BLaER1 (cell line): ENCODE results near the gene FUS.

ENCODE experiments used
- H3K27ac ChIP-seq: shearing (Covaris generic); formaldehyde crosslinking; 2 replicates; pipeline ENCODE4 v1.8.1; 2022
- H3K27me3 ChIP-seq: shearing (Covaris generic); formaldehyde crosslinking; 2 replicates; pipeline ENCODE4 v1.8.1; 2022
- H3K36me3 ChIP-seq: shearing (Covaris generic); formaldehyde crosslinking; 2 replicates; pipeline ENCODE4 v1.8.1; 2022
- H3K4me1 ChIP-seq: shearing (Covaris generic); formaldehyde crosslinking; 2 replicates; pipeline ENCODE4 v1.8.1; 2022
- H3K4me2 ChIP-seq: shearing (Covaris generic); formaldehyde crosslinking; 2 replicates; pipeline ENCODE4 v1.8.1; 2022
- H3K4me3 ChIP-seq: shearing (Covaris generic); formaldehyde crosslinking; 2 replicates; pipeline ENCODE4 v1.8.1; 2022
- H3K9ac ChIP-seq: shearing (Covaris generic); formaldehyde crosslinking; 2 replicates; pipeline ENCODE4 v1.8.1; 2022
- H3K9me3 ChIP-seq: shearing (Covaris generic); formaldehyde crosslinking; 2 replicates; pipeline ENCODE4 v1.8.1; 2022
- H4K20me1 ChIP-seq: shearing (Covaris generic); formaldehyde crosslinking; 2 replicates; pipeline ENCODE4 v1.8.1; 2022
- Cebpa-rat ChIP-seq: shearing (Covaris generic); IDR thresholded peaks from 2 replicates; pipeline ENCODE4 v1.8.1; 2022

FUS gene

GRCh38 chr16:31186176-31186575, 6.2 kb downstream of the FUS start:
- TF ChIP-seq Cebpa-rat = no peak
- Histone ChIP-seq H4K20me1 (peaks cover 100% of the 10 kb centered on the region), H3K4me1 (peaks cover 44% of the 10 kb centered on the region), H3K36me3 (peaks cover 100% of the 10 kb centered on the region), H3K9me3 (no peaks in the 10 kb centered on the region), H3K4me2 (no peak overlapping the region), H3K27me3 (no peaks in the 10 kb centered on the region), H3K9ac (no peak overlapping the region), H3K4me3 (no peak overlapping the region), H3K27ac (no peak overlapping the region)

- H3K9me3 ChIP-seq = no peaks in the 10 kb centered on the region
- no peak overlapping the region for H3K27ac ChIP-seq
- no peak overlapping the region for H3K4me3 ChIP-seq
- H3K9ac ChIP-seq = no peak overlapping the region
- H3K4me2 ChIP-seq = no peak overlapping the region
- peaks cover 100% of the 10 kb centered on the region for H3K36me3 ChIP-seq
- H4K20me1 ChIP-seq = peaks cover 100% of the 10 kb centered on the region
- TF ChIP-seq Cebpa-rat = no peak
- no peaks in the 10 kb centered on the region for H3K27me3 ChIP-seq
- peaks cover 36% of the 10 kb centered on the region for H3K4me1 ChIP-seq
These were observed 7.2 kb downstream of the FUS start for GRCh38 chr16:31186930-31187807.

GRCh38 chr16:31187808-31188189, 7.9 kb downstream of the FUS start:
- Histone ChIP-seq H3K27me3 (no peaks in the 10 kb centered on the region), H3K9ac (no peak overlapping the region), H3K9me3 (no peaks in the 10 kb centered on the region), H3K27ac (no peak overlapping the region), H3K4me3 (no peak overlapping the region), H3K4me2 (no peak overlapping the region), H4K20me1 (peaks cover 100% of the 10 kb centered on the region), H3K4me1 (peaks cover 29% of the 10 kb centered on the region), H3K36me3 (peaks cover 100% of the 10 kb centered on the region)
- TF ChIP-seq Cebpa-rat = no peak

- TF ChIP-seq Cebpa-rat = no peak
- Histone ChIP-seq H3K9ac (no peak overlapping the region), H3K36me3 (peaks cover 100% of the 10 kb centered on the region), H3K9me3 (no peaks in the 10 kb centered on the region), H3K4me1 (peaks cover 20% of the 10 kb centered on the region), H3K4me3 (no peak overlapping the region), H3K27ac (no peak overlapping the region), H3K27me3 (no peaks in the 10 kb centered on the region), H4K20me1 (peaks cover 100% of the 10 kb centered on the region), H3K4me2 (no peak overlapping the region)
These were observed 8.8 kb downstream of the FUS start for GRCh38 chr16:31188450-31189411.

- H3K27me3 ChIP-seq = no peaks in the 10 kb centered on the region
- no peaks in the 10 kb centered on the region for H3K9me3 ChIP-seq
- no peak for TF ChIP-seq Cebpa-rat
- H4K20me1 ChIP-seq = peaks cover 100% of the 10 kb centered on the region
- no peak overlapping the region for H3K4me2 ChIP-seq
- H3K4me1 ChIP-seq = peaks cover 16% of the 10 kb centered on the region; the same call in 1 of the 2 replicates
- H3K27ac ChIP-seq = no peak overlapping the region
- H3K4me3 ChIP-seq = no peak overlapping the region
- H3K9ac ChIP-seq = no peak overlapping the region
- H3K36me3 ChIP-seq = peaks cover 100% of the 10 kb centered on the region
These were observed 9.5 kb downstream of the FUS start for GRCh38 chr16:31189412-31189778.

- Histone ChIP-seq H3K36me3 (peaks cover 100% of the 10 kb centered on the region), H3K27me3 (no peaks in the 10 kb centered on the region), H3K27ac (no peak overlapping the region), H3K9ac (no peak overlapping the region), H3K4me3 (no peak overlapping the region), H3K4me2 (no peak overlapping the region), H4K20me1 (peaks cover 100% of the 10 kb centered on the region), H3K9me3 (no peaks in the 10 kb centered on the region), H3K4me1 (peaks cover 14% of the 10 kb centered on the region; the same call in 1 of the 2 replicates)
- no peak for TF ChIP-seq Cebpa-rat
These were observed 10.1 kb downstream of the FUS start for GRCh38 chr16:31190061-31190460.

- no peak overlapping the region for H3K4me3 ChIP-seq
- H3K4me2 ChIP-seq = no peak overlapping the region
- H3K9me3 ChIP-seq = no peaks in the 10 kb centered on the region
- 0 out of 2 replicates have a peak, but pooled peaks cover 5% of the 10 kb centered on the region for H3K4me1 ChIP-seq
- H3K27me3 ChIP-seq = no peaks in the 10 kb centered on the region
- no peak overlapping the region for H3K9ac ChIP-seq
- H3K36me3 ChIP-seq = peaks cover 100% of the 10 kb centered on the region
- H4K20me1 ChIP-seq = peaks cover 100% of the 10 kb centered on the region
- no peak overlapping the region for H3K27ac ChIP-seq
- TF ChIP-seq Cebpa-rat = no peak
These were observed 11.0 kb downstream of the FUS start for GRCh38 chr16:31190818-31191444.

- H3K9me3 ChIP-seq = no peaks in the 10 kb centered on the region
- H3K36me3 ChIP-seq = peaks cover 100% of the 10 kb centered on the region
- H3K4me2 ChIP-seq = no peak overlapping the region
- no peak overlapping the region for H3K9ac ChIP-seq
- H3K27me3 ChIP-seq = no peaks in the 10 kb centered on the region
- peaks cover 100% of the 10 kb centered on the region for H4K20me1 ChIP-seq
- no peak for TF ChIP-seq Cebpa-rat
- H3K4me3 ChIP-seq = no peak overlapping the region
- no peaks in the 10 kb centered on the region for H3K4me1 ChIP-seq
- no peak overlapping the region for H3K27ac ChIP-seq
These were observed 11.9 kb downstream of the FUS start for GRCh38 chr16:31191697-31192428.
